OCI-LY7 (cell line): ENCODE results near the gene THAP8.

Experiments used
- CTCF ChIP-seq: fragments of 200-600 bp; sonication (generic); conservative IDR thresholded peaks from 2 replicates; pipeline ENCODE4 v1.5.1; 2014; ENCODE audit warnings: mild to moderate bottlenecking, antibody characterized with exemption, low read length, moderate library complexity, mixed read lengths
- EZH2phosphoT487 ChIP-seq: fragments of 200-600 bp; sonication (generic); IDR thresholded peaks from 2 replicates; pipeline ENCODE4 v1.6.1; 2018; ENCODE audit warnings: low read depth, borderline replicate concordance, mild to moderate bottlenecking, mixed run types, antibody characterized with exemption, low read length, moderate library complexity, mixed read lengths

DNA sequence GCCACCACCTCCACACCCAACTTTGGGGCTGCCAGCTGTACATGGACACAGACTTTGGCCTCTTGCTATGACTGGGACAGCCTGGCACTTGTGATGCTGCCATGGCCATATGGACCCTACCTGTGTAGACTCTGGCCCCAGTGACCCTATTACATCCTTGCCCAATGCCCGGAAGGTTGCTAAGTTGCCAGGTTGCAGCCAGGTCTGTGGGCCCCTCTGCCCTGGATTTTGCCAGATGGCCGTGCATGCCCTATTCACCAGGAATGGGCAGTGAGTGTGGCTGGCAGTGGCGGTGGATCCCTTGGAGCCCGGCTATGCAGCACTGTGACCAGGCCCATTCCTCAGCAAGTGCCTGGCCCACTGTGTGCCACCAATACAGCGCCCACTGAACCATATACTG is 68.0 kb downstream of the THAP8 start:
- TF ChIP-seq CTCF = no peak
- TF ChIP-seq EZH2phosphoT487 = no peak
